Femur (tissue), 1 donor: ENCODE data around the gene LYG1.
"Not testable (repeated sequence)": the region's sequence is repeated elsewhere in the genome, so short reads cannot be mapped to it uniquely, and the experiment has no call there.

Experiments used
- DNase-seq: peaks from one replicate; pipeline ENCODE4 v3.0.0-alpha.2; 2017

Gene LYG1

GRCh38 chr2:99301097-99301496, at the start of gene LYG1:
TSS of gene LYG1 (minus strand) at chr2:99301197. CDS start at chr2:99295670, 5,527 bp downstream.
- DNase-seq, result not testable (repeated sequence)

- no peak for DNase-seq
Measured at GRCh38 chr2:99350194-99350593, 49.2 kb upstream of the LYG1 start.

- DNase-seq, result no peak
Measured at GRCh38 chr2:99348173-99348572, 47.2 kb upstream of the LYG1 start.

GRCh38 chr2:99346218-99346617, 45.2 kb upstream of the LYG1 start:
- no peak for DNase-seq

GRCh38 chr2:99345446-99345845, 44.4 kb upstream of the LYG1 start:
- not testable (repeated sequence) for DNase-seq

GRCh38 chr2:99342536-99342935, 41.5 kb upstream of the LYG1 start:
- DNase-seq, result no peak

GRCh38 chr2:99340669-99341236, 39.8 kb upstream of the LYG1 start:
- no peak for DNase-seq

- no peak for DNase-seq
Measured at GRCh38 chr2:99338029-99338585, 37.1 kb upstream of the LYG1 start.

- peak; percentile 97 for DNase-seq
Measured at GRCh38 chr2:99337113-99338028, 36.4 kb upstream of the LYG1 start, which contains the start of gene EIF5B. TSS of gene EIF5B (plus strand) at chr2:99337389. CDS start at chr2:99337555, 166 bp downstream.

- DNase-seq, result no peak
Measured at GRCh38 chr2:99336804-99337112, 35.8 kb upstream of the LYG1 start.

GRCh38 chr2:99335911-99336803, 35.2 kb upstream of the LYG1 start, which contains the start of gene TXNDC9:
TSS of gene TXNDC9 (minus strand) at chr2:99336333. CDS start at chr2:99333210, 3,123 bp downstream.
- DNase-seq, result peak; percentile 99

- DNase-seq, result no peak
Measured at GRCh38 chr2:99325384-99325783, 24.4 kb upstream of the LYG1 start.

- not testable (repeated sequence) for DNase-seq
Measured at GRCh38 chr2:99317873-99318200, 16.8 kb upstream of the LYG1 start.

GRCh38 chr2:99317161-99317872, 16.3 kb upstream of the LYG1 start:
- DNase-seq, result no peak

- no peak for DNase-seq
Measured at GRCh38 chr2:99299580-99299979, 1.4 kb downstream of the LYG1 start.

- no peak for DNase-seq
Measured at GRCh38 chr2:99297994-99298393, 3.0 kb downstream of the LYG1 start.

- no peak for DNase-seq
Measured at GRCh38 chr2:99285526-99285925, 15.5 kb downstream of the LYG1 start.

GRCh38 chr2:99279969-99280695, 20.9 kb downstream of the LYG1 start:
- no peak for DNase-seq

GRCh38 chr2:99278793-99279291, 22.2 kb downstream of the LYG1 start:
- DNase-seq, result no peak

GRCh38 chr2:99278195-99278765, 22.7 kb downstream of the LYG1 start:
- not testable (repeated sequence) for DNase-seq

- DNase-seq, result no peak
Measured at GRCh38 chr2:99275882-99276281, 25.1 kb downstream of the LYG1 start.
